GM13976 (cell line): ENCODE data around the gene NKX2-1.

Experiments
- DNase-seq: peaks from one replicate; pipeline ENCODE4 v3.0.0; 2012; ENCODE audit warnings: low spot score
- CTCF ChIP-seq: IDR thresholded peaks from 2 replicates; pipeline ENCODE4 v1.5.1; 2012; ENCODE audit warnings: borderline replicate concordance, mild to moderate bottlenecking; ENCODE audit not compliant: insufficient read depth; ENCODE audit errors: extremely low read depth, missing control alignments, control extremely low read depth
- in situ Hi-C: fragments of 300-500 bp; cut with MboI; formaldehyde crosslinking; loops from one replicate; pipeline ENCODE4 v1.12.0; 2022; ENCODE audit warnings: low sequenced_read_pairs, mixed read lengths, inconsistent platforms; ENCODE audit not compliant: unreplicated experiment

Gene NKX2-1

GRCh38 chr14:36474593-36474992 lies 45.4 kb downstream of the NKX2-1 start:
- in situ Hi-C loops: no loop called here
- no peak for DNase-seq
- no peak for TF ChIP-seq CTCF

- DNase-seq: no peak
- TF ChIP-seq CTCF: no peak
- in situ Hi-C loops: no loop called here
These were observed 48.6 kb downstream of the NKX2-1 start for GRCh38 chr14:36471431-36471830.

GRCh38 chr14:36467332-36467731 lies 52.7 kb downstream of the NKX2-1 start:
- no peak for DNase-seq
- TF ChIP-seq CTCF: no peak
- in situ Hi-C loops: no loop called here
